Mesodermal cell (in vitro differentiated cells): ENCODE measurements around the gene CPS1.

Experiments
- H3K27ac ChIP-seq: 2 replicates; pipeline ENCODE4 v1.7.0; 2013; ENCODE audit warnings: mild to moderate bottlenecking, low read depth, low read length, moderate library complexity; ENCODE audit not compliant: severe bottlenecking
- H3K36me3 ChIP-seq: 2 replicates; pipeline ENCODE4 v1.7.1; 2013; ENCODE audit warnings: mild to moderate bottlenecking, low read length, moderate library complexity; ENCODE audit not compliant: control insufficient read depth, insufficient read depth
- H3K4me1 ChIP-seq: one replicate; pipeline ENCODE4 v1.7.1; 2013; ENCODE audit warnings: mild to moderate bottlenecking, low read length; ENCODE audit not compliant: insufficient read depth, control insufficient read depth, poor library complexity, severe bottlenecking
- H3K4me3 ChIP-seq: 2 replicates; pipeline ENCODE4 v1.7.0; 2013; ENCODE audit warnings: low read length, control low read depth, mild to moderate bottlenecking; ENCODE audit not compliant: insufficient read depth, poor library complexity, severe bottlenecking; ENCODE audit errors: extremely low read depth
- H3K9me3 ChIP-seq: 2 replicates; pipeline ENCODE4 v1.7.1; 2013; ENCODE audit warnings: mild to moderate bottlenecking, low read length, moderate library complexity; ENCODE audit not compliant: control insufficient read depth
- WGBS, 2 experiments: methylation state at CpG; one replicate each; pipeline ENCODE4 v1.1.5; 2013; ENCODE audit warnings: missing lambda C conversion rate in 2 of 2; ENCODE audit not compliant: insufficient coverage in 2 of 2; 5-methylcytosine and 5-hydroxymethylcytosine counted together

The CPS1 gene

GRCh38 chr2:210604666-210605065 lies 48.3 kb downstream of the CPS1 start:
- Histone ChIP-seq H3K4me1 (no peaks in the 10 kb centered on the region), H3K36me3 (no peaks in the 10 kb centered on the region), H3K27ac (no peak overlapping the region), H3K4me3 (no peak overlapping the region), H3K9me3 (no peaks in the 10 kb centered on the region)
- WGBS, 2 experiments: 100% methylated on average over 1 of the region's 1 CpG; no CpG with 5 or more reads in 1 of the 2 experiments

GRCh38 chr2:210606001-210606400 lies 49.6 kb downstream of the CPS1 start:
- 87 to 100% methylated on average over 2 of the region's 2 CpGs for WGBS, 2 experiments
- no peak overlapping the region for H3K4me3 ChIP-seq
- no peaks in the 10 kb centered on the region for H3K9me3 ChIP-seq
- no peaks in the 10 kb centered on the region for H3K4me1 ChIP-seq
- H3K36me3 ChIP-seq: no peaks in the 10 kb centered on the region
- H3K27ac ChIP-seq: no peak overlapping the region

- Histone ChIP-seq H3K36me3 (no peaks in the 10 kb centered on the region), H3K27ac (no peak overlapping the region), H3K4me1 (no peaks in the 10 kb centered on the region), H3K4me3 (no peak overlapping the region), H3K9me3 (no peaks in the 10 kb centered on the region)
- WGBS, 2 experiments: no CpG with 5 or more reads among the region's 2 CpGs
Measured at GRCh38 chr2:210611466-210611865, 55.1 kb downstream of the CPS1 start.

- H3K4me1 ChIP-seq: no peaks in the 10 kb centered on the region
- H3K9me3 ChIP-seq: no peaks in the 10 kb centered on the region
- H3K27ac ChIP-seq: no peak overlapping the region
- no peaks in the 10 kb centered on the region for H3K36me3 ChIP-seq
- no peak overlapping the region for H3K4me3 ChIP-seq
- no CpG with 5 or more reads among the region's 2 CpGs for WGBS, 2 experiments
Measured at GRCh38 chr2:210616074-210616473, 59.7 kb downstream of the CPS1 start.

- WGBS, 2 experiments: no CpG with 5 or more reads among the region's 1 CpG
- no peaks in the 10 kb centered on the region for H3K9me3 ChIP-seq
- H3K4me3 ChIP-seq: no peak overlapping the region
- no peaks in the 10 kb centered on the region for H3K4me1 ChIP-seq
- H3K27ac ChIP-seq: no peak overlapping the region
- H3K36me3 ChIP-seq: no peaks in the 10 kb centered on the region
Measured at GRCh38 chr2:210617318-210617717, 60.9 kb downstream of the CPS1 start.

GRCh38 chr2:210617732-210618330 lies 61.4 kb downstream of the CPS1 start:
- H3K9me3 ChIP-seq: no peaks in the 10 kb centered on the region
- no peaks in the 10 kb centered on the region for H3K4me1 ChIP-seq
- no peaks in the 10 kb centered on the region for H3K36me3 ChIP-seq
- WGBS, 2 experiments: no CpG with 5 or more reads among the region's 3 CpGs
- no peak overlapping the region for H3K4me3 ChIP-seq
- H3K27ac ChIP-seq: no peak overlapping the region

- Histone ChIP-seq H3K9me3 (no peaks in the 10 kb centered on the region), H3K4me3 (no peak overlapping the region), H3K36me3 (no peaks in the 10 kb centered on the region), H3K4me1 (no peaks in the 10 kb centered on the region), H3K27ac (no peak overlapping the region)
- 67 to 94% methylated on average over 1 to 2 of the region's 3 CpGs for WGBS, 2 experiments
Measured at GRCh38 chr2:210620456-210620855, 64.1 kb downstream of the CPS1 start.

DNA sequence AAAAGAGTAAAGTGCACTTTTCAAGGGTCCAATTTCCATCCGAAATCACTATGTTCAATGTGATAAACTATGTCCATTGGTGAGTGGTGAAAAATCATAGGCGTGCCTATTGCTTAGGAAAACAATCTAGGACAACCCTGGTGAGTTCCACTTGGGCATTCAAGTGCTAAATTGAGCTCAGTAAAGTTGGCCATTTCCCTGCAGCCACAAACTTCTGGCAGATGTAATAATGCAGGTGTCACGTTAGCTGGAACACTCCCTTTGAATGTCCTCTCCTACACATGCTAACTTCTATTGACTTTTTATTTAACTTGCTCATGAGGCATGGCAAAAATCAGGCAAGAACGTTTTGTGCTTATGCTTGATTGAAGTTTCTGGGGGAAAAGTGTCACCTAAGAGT lies 67.1 kb downstream of the CPS1 start:
- WGBS, 2 experiments: 81 to 92% methylated on average over 2 to 3 of the region's 4 CpGs
- Histone ChIP-seq H3K4me3 (no peak overlapping the region), H3K9me3 (no peaks in the 10 kb centered on the region), H3K27ac (no peak overlapping the region), H3K36me3 (no peaks in the 10 kb centered on the region), H3K4me1 (peaks cover 8% of the 10 kb centered on the region)

DNA sequence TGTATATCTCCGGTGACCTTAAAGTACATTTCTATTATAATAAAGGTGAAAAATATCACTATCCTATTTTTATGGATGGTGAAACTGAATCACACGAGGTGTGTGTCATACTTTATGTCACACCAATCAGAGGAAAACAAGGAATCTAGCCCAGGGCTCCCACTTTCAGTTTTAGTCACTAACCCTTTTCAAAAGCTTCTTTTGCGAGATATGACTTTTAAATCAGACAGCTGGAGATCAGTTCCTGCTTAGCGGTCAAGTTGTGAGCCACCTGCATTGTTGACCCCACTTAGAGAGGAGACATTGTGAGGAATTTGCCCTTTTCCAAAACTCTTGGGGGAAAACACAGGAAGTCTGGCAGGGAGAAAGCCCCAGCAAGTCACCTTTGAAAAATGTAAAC lies 70.5 kb downstream of the CPS1 start:
- Histone ChIP-seq H3K4me1 (peaks cover 8% of the 10 kb centered on the region), H3K36me3 (no peaks in the 10 kb centered on the region), H3K9me3 (no peaks in the 10 kb centered on the region), H3K27ac (no peak overlapping the region), H3K4me3 (no peak overlapping the region)
- WGBS, 2 experiments: 75 to 77% methylated on average over 1 to 2 of the region's 4 CpGs

GRCh38 chr2:210630873-210631560 lies 74.6 kb downstream of the CPS1 start:
- peaks cover 8% of the 10 kb centered on the region for H3K4me1 ChIP-seq
- no peak overlapping the region for H3K27ac ChIP-seq
- H3K9me3 ChIP-seq: no peaks in the 10 kb centered on the region
- H3K36me3 ChIP-seq: no peaks in the 10 kb centered on the region
- no peak overlapping the region for H3K4me3 ChIP-seq
- WGBS, 2 experiments: 86 to 100% methylated on average over 1 of the region's 5 CpGs

DNA sequence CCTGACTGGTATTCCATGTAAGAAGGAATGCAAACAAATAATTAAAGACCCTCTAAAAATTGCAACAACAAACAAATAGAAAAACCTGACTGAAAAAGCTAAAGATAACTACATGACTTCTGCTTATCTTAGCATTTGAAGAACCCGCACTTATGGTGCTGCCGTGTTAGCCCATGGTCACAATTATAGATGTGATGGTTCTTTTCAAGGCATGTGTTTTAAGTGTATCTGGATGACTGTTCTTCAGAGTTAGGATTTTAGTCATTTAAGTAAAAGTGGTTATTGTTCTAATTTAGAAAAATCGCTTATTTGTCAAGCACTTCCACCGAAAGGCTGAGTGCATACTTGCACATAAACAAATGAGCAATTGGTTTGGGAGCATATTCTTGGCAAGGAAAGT lies 77.3 kb downstream of the CPS1 start:
- WGBS, 2 experiments: 100% methylated on average over 2 of the region's 4 CpGs

More for the DNA sequence above, 77.3 kb downstream of the CPS1 start:
- Histone ChIP-seq H3K4me1 (no peaks in the 10 kb centered on the region), H3K36me3 (no peaks in the 10 kb centered on the region), H3K4me3 (no peak overlapping the region), H3K9me3 (no peaks in the 10 kb centered on the region), H3K27ac (no peak overlapping the region)
